Fibroblast of gingiva (primary cell): Measurements from ENCODE around the gene SMAD3.

ENCODE experiments used
- DNase-seq: peaks from one replicate; pipeline ENCODE4 v3.0.0-alpha.2; 2011; ENCODE audit warnings: low read depth

The SMAD3 gene

GRCh38 chr15:67036775-67037555, 28.4 kb upstream of the SMAD3 start:
- DNase-seq, result peak; percentile 31

GRCh38 chr15:67037694-67038093, 27.7 kb upstream of the SMAD3 start:
- DNase-seq, result no peak

GRCh38 chr15:67038736-67039135, 26.7 kb upstream of the SMAD3 start:
- no peak for DNase-seq

- no peak for DNase-seq
These were observed 25.9 kb upstream of the SMAD3 start for GRCh38 chr15:67039384-67040075.

- no peak for DNase-seq
These were observed 25.1 kb upstream of the SMAD3 start for GRCh38 chr15:67040277-67040676.

GRCh38 chr15:67042551-67043142, 22.8 kb upstream of the SMAD3 start:
- DNase-seq, result no peak

GRCh38 chr15:67043939-67044771, 21.2 kb upstream of the SMAD3 start:
- DNase-seq, result peak; percentile 92

GRCh38 chr15:67047149-67047661, 18.2 kb upstream of the SMAD3 start:
- DNase-seq, result no peak

- peak; percentile 90 for DNase-seq
These were observed 16.8 kb upstream of the SMAD3 start for GRCh38 chr15:67048281-67049279.

- DNase-seq, result peak; percentile 73
These were observed 15.9 kb upstream of the SMAD3 start for GRCh38 chr15:67049351-67050044.

GRCh38 chr15:67050062-67050461, 15.3 kb upstream of the SMAD3 start:
- peak; percentile 72 for DNase-seq

GRCh38 chr15:67050522-67051087, 14.8 kb upstream of the SMAD3 start:
- DNase-seq, result no peak

GRCh38 chr15:67051088-67052045, 14.0 kb upstream of the SMAD3 start:
- no peak for DNase-seq

GRCh38 chr15:67054676-67055075, 10.7 kb upstream of the SMAD3 start:
- no peak for DNase-seq

- DNase-seq, result no peak
These were observed 6.3 kb upstream of the SMAD3 start for GRCh38 chr15:67059127-67059553.

- no peak for DNase-seq
These were observed 3.5 kb upstream of the SMAD3 start for GRCh38 chr15:67061811-67062368.

GRCh38 chr15:67062369-67062985, 2.9 kb upstream of the SMAD3 start:
- DNase-seq, result no peak
